NT2/D1 (cell line): ENCODE results near the gene CLCN6.

ENCODE experiments used
- SUZ12 ChIP-seq: IDR thresholded peaks from 2 replicates; pipeline ENCODE4 v1.6.1; 2011; ENCODE audit not compliant: insufficient read length, insufficient read depth; ENCODE audit errors: extremely low read depth
- YY1 ChIP-seq: IDR thresholded peaks from 2 replicates; pipeline ENCODE4 v1.6.1; 2011; ENCODE audit not compliant: insufficient read length, insufficient read depth
- ZNF274 ChIP-seq: IDR thresholded peaks from 2 replicates; pipeline ENCODE4 v1.6.1; 2011; ENCODE audit warnings: mild to moderate bottlenecking, low read depth, low read length

DNA sequence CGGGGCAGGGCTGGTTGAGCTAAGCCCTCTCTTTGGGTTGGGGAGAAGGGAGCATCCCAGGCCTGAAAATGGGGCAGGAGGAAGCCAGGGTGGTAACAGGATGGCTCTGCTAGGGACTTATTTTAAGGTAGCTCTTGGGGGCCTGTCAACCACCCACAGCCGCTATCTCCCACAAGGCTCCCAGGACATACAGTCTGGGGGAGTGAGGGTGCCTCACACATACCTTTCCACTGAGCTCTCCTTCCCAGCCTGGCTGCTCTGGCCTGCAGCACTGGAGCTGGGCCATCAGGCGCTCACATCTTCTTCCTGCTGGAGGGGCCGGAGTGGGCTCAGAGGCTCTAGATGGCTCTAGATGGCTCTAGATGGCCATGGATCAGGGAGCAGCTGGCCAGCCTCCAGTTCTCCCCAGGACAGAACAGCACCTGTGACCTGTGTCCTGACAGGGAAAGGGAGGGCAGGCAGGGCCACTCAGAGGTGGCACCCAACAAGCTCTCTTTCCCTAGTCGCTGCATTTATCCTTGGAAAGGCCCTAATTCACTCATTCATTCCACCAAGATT, 63.7 kb downstream of the CLCN6 start:
- TF ChIP-seq YY1 (no peak), ZNF274 (no peak), SUZ12 (no peak)
